HG03039 (cell line): ENCODE results near the gene DEPP1.

Experiments used
- ATAC-seq: cut with Tn5 transposase; IDR thresholded peaks from one replicate; pipeline ENCODE4 v1.9.1; 2021; ENCODE audit warnings: mild to moderate bottlenecking, moderate library complexity; ENCODE audit not compliant: unreplicated experiment

Gene DEPP1

DNA sequence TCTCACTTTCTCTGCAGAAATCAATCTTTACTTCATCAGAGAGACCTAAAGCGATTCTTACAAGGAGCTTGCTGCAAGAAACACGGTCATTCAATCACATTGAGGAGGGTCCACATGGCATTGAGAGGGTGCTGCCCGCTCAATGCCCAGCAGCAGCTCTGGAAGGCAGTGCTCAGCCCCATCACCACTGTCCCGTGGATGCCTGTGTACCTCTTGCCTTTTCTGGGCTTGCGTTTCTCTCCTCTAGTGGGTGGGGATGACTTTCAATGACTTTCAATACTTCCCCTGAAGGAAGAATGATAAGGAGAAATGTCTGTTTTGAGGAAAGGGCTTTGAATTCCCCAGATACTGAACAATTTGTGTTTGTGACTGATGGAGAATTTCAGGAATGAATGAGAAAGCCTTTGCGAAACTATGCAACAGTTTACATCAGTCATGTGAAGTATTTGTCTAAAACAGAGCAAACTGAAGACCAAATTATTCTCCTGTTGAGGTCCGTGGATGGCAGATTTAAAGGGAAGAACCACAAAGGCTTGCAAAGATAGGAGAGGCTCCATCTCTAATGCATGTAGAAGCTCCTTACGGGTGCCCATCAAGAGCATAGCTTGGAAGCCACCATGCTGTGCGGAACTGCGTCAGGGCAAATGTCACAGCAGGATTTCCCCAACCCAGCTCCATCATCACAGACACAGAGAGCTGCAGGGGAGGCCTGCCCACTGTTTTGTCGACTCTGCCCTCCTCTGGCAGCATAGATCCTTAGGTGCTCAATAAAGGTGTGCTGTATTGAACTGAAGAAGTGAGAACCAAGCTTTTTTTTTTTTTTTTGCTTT, 15.5 kb upstream of the DEPP1 start:
- no peak for ATAC-seq

DNA sequence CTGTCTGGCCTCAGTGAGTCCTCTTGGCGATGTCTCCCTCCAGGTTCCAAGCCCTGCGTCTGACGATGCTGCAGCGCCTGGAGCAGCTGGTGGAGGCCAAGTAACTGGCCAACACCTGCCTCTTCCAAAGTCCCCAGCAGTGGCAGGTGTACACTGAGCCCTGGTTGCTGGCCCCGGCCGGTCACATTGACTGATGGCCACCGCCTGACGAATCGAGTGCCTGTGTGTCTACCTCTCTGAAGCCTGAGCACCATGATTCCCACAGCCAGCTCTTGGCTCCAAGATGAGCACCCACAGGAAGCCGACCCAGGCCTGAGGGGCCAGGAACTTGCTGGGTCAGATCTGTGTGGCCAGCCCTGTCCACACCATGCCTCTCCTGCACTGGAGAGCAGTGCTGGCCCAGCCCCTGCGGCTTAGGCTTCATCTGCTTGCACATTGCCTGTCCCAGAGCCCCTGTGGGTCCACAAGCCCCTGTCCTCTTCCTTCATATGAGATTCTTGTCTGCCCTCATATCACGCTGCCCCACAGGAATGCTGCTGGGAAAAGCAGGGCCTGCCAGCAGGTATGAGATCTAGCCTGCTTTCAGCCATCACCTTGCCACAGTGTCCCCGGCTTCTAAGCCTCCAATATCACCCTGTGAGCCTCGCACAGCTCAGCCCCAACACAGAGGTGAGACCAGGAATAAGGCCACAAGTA, 14.8 kb upstream of the DEPP1 start:
- no peak for ATAC-seq

DNA sequence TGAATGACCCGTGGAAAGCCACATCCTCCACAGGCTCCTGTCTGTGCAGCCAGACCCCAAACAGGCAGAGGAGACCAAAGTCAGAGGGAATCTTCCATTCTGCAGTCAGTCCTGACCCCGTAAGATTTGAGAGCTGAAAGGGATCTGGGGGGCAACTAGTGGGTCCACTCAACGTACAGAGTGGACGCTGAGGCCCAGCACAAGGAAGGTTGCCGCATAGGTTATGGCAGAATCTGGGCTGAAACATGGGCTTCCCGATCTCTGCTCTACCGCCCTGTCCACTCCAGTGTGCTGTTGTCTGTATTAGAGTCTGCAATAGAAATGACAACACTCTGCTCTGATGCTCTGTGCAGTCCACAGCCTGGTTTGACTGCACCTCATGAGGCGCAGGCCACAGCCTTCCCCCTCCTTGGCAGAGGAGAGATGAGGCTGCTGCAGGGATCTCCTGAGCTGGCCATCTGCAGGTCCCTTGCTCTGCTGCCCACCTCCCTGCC, 14.2 kb upstream of the DEPP1 start:
- ATAC-seq: no peak

DNA sequence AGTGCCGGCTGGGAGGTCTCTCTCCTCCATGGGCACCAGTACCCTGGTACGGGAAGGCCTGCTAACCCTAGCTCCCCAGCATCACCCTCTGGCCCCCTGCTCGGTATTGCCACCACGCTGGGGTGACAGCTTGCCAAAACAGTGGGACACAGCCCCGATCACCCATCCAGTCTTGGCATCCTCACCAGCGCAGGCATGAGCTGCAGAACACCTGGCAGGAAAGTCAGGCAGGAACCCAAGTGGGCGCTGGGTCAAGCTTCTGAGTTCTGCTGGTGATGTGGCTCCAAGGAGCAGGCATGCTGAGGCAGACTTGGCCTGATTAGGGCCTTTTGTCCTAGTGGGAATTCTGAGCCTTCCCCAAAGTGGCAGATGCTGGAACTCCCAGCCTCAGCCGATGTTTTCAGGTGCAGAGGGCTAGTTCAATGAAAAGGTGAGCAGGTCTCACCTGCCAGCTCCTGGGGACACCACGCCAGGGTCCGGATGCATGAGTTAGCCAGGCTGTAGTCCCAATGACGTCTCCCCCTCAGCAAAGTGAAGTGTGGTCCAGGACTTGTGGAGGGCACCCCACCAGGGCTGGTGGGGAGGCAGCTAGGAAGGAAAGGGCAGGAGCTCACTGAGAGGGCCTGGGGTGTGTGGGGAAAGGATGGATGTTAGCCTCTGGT, 13.6 kb upstream of the DEPP1 start:
- no peak for ATAC-seq

DNA sequence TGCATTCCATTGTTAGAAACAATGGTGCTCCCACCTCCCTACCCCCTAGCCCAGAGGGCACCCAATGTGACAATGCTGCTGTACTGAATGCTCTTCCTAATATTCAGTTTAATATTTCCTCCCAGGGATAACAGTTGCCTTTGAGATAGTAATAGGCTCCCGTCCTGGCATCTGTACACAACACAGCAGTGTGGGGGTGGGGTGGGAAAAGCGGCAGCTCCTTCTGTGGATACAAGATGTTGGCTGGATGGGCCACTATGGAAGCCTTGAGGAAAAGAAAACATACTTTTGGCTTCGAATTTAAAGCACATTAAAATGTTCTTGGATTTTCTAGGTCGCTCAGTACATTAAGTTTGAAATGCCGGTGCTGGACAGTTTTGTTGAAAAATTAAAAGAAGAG, 13.0 kb upstream of the DEPP1 start:
- no peak for ATAC-seq

DNA sequence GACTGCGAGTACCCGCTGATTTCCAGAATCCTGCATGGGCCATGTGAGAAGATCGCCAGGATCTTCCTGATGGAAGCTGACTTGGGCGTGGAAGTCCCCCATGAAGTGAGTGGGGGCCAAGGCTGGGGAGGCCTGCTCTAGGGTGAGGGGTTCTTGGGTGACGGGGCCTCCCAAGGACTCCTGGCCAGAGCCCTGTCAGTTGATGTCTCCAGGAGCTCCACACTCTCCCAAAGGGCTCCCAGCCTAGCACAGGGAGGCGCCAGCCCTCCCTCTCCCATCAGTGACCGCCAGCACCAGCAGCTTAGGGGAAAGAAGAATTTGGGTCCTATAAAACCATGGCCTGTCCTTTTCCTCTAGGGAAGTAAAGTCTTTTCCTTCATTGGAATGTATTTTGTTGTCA, 12.4 kb upstream of the DEPP1 start:
- ATAC-seq: no peak

DNA sequence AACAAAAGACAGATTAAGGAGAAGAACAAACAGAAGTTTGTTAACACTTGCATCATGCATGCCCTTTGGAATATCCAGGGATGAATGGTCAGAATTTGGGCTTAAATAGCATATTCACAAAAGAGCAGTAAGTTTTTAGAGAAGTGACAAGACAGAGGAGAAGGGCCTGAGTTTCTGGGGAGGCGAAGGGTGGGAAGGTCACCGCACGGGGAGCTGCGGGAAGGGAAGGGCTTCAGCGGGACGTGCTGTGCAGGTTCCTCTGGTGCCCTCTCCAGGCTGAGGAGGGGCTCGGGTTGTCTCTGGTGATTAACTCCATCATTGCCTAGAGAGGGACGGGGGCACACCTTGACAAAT, 11.7 kb upstream of the DEPP1 start:
- ATAC-seq: no peak

DNA sequence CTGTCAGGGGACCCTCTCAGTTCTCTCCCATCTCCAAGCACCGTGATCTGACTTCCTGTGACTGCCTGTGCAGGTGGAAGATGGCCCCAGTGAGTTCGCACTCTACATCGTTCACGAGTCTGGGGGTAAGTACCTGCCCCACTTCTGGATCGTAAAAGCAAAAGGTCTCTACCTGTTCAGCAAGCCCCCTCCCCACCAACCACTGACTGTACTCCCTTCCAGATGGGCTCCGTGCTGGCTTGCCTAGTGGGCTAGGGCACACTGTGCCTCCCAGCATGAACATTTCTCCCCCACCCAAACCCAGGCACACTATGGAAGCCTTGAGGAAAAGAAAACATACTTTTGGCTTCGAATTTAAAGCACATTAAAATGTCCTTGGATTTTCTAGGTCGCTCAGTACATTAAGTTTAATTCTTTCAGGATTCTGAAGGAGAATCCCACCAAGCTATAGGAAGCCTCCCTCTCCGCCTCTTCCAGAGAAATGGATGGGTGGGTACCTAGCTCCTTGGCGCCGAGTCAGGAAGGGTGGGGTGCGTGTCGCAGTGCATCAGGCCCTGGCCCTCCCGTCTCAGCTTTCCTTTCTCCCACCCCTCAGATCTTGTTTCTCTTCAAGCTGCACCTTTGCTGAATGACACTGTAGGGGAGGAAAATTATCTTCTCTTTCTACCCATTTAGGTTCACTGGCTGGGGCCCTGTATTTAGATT, 11.1 kb upstream of the DEPP1 start:
- ATAC-seq: no peak

DNA sequence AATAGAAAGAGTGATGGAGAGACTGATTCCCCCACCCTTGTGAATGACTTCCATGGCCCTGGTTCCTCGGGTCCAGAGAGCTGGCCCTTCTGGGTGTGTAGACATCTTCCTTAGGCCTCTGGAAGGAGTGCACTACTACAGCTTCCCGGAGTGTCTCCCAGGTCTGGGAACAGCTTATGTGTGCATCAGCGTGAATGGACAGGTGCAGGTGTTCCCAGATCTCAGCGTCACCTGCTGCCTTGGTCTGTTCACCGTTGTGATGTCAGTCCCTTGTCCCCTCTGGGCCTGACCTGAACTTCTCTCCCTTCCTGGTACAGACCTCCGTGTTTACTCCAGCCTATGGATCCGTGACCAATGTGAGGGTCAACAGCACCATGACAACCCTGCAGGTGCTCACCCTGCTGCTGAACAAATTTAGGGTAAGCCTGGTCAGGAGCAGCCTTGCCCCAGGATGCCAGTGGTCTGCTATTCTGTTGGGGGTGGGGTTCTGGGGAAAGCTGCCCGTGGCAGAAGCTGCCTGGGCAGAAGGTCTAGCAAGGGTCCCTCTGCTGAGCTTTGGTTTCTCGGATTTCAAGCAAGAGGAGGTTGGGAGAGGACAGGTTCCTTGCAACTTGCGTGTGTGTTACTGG, 10.5 kb upstream of the DEPP1 start:
- ATAC-seq: no peak

DNA sequence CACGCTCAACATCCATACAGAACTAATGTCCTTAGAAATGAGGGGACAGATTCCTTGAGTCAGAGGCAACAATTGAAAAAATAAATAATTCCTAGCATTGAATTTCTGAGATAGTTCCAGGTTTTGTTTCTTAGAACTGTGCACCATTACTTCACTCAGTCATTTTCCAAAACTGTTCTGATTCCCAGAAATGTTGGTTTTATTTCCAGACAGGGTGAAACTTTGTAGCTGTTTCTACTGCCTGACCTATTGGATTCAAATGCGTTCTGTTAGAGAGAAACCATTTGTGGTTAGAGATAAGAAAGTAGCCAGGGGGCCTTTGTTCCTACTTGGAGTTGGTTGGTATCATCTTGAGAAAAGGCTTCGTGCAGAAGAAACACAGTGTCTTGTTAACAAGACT, 8.1 kb upstream of the DEPP1 start:
- no peak for ATAC-seq

DNA sequence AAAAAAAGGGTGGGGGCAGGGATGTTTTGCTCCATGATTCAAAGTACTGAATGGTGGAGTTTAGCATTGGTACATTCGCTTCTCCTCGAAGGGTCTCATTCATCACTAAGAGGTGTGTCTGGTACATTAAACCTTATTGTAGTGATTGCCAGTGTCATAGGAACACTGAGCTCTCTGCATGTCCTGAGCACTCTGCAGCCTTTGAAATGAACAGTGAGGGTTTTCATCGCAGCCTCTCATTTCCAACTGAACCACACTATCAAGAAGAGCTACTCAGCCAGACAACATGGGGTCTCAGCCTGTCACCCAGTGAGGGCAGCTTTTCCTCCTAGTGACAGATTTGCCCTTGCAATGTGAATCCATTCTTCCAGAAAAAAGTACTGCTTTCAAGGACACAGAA, 7.6 kb upstream of the DEPP1 start:
- ATAC-seq: no peak

DNA sequence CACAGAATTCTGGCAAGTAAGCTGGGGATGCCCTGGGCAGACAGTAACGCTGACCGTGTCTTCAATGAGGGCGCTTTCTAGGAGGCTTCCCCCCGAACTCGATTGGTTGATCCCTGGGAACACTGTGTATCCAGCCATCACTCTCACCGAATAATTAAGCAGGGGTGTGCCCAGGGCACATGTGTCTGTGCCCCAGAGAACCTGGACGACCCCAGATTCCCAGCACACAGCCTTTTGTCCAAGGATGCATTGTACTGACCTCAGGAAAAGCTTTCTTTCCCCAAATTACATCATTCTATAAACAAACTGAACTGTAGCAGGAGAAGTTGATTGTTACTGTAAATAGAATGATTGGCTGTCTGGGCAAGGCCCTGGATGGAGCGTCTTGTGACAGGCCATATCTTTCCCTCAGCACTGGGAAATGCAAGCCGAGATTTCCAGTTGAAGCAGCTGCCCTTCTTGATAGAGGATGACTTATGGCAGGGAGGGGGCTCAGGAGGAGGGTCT, 6.6 kb upstream of the DEPP1 start:
- ATAC-seq: no peak

DNA sequence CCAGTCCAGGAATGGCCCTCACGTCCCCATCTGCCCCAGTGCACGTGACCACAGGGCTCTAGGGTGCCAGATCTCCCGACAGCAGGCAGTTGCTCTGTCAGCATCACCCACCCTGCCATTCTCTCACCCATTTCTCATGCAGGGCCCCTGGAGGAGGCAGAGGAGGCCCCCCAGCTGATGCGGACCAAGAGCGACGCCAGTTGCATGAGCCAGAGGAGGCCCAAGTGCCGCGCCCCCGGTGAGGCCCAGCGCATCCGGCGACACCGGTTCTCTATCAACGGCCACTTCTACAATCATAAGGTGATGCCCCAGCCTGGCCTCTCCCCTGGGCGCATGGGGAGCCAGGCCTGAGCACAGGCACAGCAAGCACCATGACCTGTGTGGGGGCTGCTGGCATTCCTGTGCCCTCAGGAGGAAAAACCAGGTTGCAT, 6.1 kb upstream of the DEPP1 start:
- ATAC-seq: no peak

DNA sequence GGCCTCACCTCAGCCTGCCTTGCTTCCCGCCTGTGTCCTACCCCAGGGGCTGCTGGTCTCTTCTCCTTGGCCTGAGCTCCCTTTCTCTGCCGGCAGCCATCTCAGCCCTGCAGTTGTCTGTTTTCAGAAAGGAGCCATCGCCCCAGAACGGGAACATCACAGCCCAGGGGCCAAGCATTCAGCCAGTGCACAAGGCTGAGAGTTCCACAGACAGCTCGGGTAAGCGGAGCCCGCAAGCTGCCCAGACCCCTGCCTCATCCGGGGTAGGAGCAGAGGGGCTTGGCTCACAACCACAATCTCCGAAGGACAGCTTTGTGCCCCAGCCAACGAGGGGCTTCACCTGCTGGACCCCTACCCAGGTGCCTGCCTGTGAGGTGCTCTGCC, 5.3 kb upstream of the DEPP1 start:
- ATAC-seq: no peak

DNA sequence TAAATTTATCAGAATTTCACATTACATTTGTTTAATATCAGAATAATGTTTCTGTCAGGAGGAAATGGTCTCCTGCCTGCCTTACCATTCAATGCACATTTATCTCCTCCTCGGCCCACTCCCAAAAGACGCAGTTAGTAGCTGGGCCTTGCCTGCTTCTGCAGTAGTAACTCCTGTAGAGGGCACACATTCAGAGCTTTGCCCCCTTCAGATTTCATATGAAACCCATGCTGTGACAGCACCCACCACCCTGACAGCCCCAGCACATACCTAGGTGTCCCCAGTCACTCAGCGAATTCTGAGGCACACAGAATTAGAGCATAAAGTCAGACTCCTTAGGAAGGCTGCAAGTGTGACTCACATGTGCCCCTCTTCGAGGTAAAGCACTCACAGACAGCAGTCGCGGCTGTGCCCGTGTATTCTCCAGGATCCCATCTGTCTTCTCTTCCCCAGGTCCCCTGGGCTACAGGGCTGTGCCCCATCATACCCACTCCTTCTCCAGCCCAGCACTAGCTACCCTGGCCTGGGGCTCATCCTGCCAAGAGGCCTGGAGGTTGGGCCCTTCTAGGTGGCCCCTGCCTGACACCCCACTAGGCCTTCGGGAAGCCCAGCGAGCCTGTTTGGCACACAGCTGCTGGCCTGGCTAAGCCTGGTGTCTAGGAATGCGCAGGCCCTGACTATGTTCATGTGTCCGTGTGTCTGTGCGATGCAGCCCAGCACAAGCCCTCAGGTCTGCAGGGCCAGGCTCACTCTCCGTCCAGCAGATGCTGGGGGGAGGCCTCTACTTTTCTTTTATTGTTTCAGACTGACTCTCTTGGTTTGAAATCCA, 4.7 kb upstream of the DEPP1 start:
- no peak for ATAC-seq

DNA sequence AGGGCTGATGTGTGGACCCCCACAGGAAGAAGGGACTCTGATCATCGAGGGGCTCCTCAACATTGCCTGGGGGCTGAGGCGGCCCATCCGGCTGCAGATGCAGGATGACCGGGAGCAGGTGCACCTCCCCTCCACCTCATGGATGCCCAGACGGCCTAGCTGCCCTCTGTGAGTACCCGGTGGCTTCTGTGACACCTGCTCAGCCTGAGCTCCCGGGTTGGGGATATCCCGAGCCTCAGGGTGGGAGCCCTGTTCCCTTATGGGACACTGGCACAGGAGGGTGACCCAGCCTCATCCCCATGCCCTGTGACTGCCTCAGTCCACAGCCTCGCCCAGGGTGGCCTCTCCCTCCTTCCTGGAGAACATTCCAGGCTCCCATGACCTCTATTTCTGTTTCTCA, 3.9 kb upstream of the DEPP1 start:
- no peak for ATAC-seq

DNA sequence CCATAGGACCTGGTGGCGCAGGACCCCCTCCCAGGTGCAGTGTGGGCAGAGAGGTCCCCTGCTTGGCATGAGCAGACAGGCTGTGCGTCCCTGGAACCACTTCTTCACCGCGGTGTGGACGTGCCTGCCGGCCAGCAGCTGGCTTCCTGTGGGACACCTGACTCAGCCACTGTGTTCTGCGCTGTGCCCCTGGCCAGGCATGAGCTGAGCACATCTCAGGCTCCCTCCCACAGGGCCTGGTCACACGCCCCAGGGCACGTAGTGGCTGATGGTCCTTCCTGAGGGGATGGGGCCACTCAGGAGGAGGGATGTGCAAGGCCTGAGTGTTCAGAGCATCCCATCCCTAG, 3.5 kb upstream of the DEPP1 start:
- no peak for ATAC-seq

DNA sequence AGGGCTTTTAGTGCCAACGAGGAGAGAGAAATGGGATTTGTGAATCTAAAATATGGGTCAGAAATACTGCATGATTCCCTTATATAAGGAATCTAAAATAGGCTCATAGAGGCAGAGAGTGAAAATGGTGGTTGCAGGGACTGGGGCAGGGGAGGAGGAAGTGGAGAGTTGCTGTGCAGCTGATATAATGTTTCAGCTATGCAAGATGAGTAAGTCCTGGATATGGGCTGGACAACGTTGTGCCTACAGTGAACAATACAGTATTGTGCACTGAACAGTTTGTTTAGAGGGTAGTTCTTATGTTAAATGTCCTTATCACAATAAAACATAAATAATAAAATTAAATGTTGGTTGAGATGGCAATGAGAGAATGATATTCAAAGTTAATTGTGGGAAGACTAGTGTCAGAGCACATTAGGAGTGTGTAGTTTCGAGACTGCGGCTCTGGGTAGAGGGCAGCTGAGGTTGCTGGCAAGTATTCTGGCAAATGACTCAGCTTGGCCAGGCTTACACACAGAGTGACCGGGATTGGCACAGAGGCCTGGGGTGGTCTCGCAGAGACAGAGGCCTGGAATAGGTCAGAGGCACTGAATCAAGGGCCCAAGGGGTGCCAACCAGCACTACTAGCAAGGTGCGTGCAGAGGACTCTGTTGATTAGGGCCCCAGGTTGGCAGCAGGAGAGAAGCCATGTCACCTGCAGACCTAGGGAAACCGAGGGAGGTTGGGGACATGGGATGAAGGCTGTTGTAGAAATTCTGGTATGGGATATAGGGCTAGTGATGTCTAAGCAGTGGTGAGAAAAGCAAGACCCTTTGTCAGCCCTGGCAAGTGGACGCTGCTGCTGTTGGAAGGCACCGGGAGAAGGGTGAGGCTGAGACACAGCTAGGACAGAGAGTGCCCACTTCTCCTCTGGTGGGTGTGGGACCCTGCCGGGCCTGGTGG, 2.8 kb upstream of the DEPP1 start:
- no peak for ATAC-seq
